Measurements from ENCODE around the gene PRUNE2. TPM values are rescaled to one million over a fixed set of nuclear protein-coding genes. Genes with fewer than 3 reads are reported as not detected.
A peak's percentile ranks its signal among the peaks of the same experiment; 100 is the strongest.

Gene PRUNE2
- total and polyA plus RNA-seq, 2 of the 8 experiments (the other 6 are each of a cell fraction or from before 2014, with no cell fraction given) = 5.5 to 13.3 TPM

- POLR2A ChIA-PET (ENCODE audit: partially characterized antibody) = interaction anchor here (1.4 kb wide), 1 partner anchor 14 kb away, joined by 4 read pairs; no protein-coding TSS in a partner anchor
- Histone ChIP-seq H3K36me3 (ENCODE audit: control insufficient read depth in 2 of 4, insufficient read depth in 4 of 4, low read length in 3 of 4) (no peaks in the 10 kb centered on the region), H3K4me3 (ENCODE audit: extremely low read depth in 1 of 4, insufficient read depth in 2 of 4, low read depth in 3 of 4, low read length in 4 of 4) (no peak overlapping the region), H4K91ac (replicated peaks; ENCODE audit: insufficient read length, low read length) (no peak overlapping the region), H3K14ac (ENCODE audit: insufficient read length) (no peak overlapping the region), H2BK5ac (ENCODE audit: low read depth, low read length) (no peak overlapping the region), H3K79me2 (ENCODE audit: control insufficient read depth in 1 of 2, insufficient read depth in 2 of 2, low read length in 2 of 2) (no peaks in the 10 kb centered on the region), H3K27ac (ENCODE audit: low read depth, low read length) (no peak overlapping the region), H4K8ac (ENCODE audit: extremely low read depth, insufficient read depth, low read length) (no peak overlapping the region), H3K18ac (ENCODE audit: extremely low read depth, low read length) (no peak overlapping the region), H3K79me1 (ENCODE audit: low read depth, low read length) (no peaks in the 10 kb centered on the region), H2BK120ac (replicated peaks; ENCODE audit: low read depth, low read length) (no peak overlapping the region), H4K5ac (ENCODE audit: insufficient read length, low read depth, low read length) (no peak overlapping the region), H3K9me3 (ENCODE audit: insufficient read depth in 2 of 2, low read depth in 1 of 2, low read length in 1 of 2) (no peaks in the 10 kb centered on the region), H3K9ac (replicated peaks in 1 of 4; ENCODE audit: extremely low read depth in 1 of 4, low read depth in 3 of 4, low read length in 3 of 4) (no peak overlapping the region), H3K4me1 (replicated peaks in 1 of 4; ENCODE audit: control insufficient read depth in 3 of 4, insufficient read depth in 4 of 4, low read length in 3 of 4) (no peaks in the 10 kb centered on the region), H3K56ac (replicated peaks; ENCODE audit: insufficient read length, low read depth, low read length) (no peak overlapping the region), H3K23ac (ENCODE audit: insufficient read length) (no peak overlapping the region), H2AFZ (ENCODE audit: low read length) (peak overlapping the region; percentile 68; the same call in 1 of the 2 replicates), H3K27me3 (replicated peaks in 1 of 4; ENCODE audit: control insufficient read depth in 3 of 4, extremely low read depth in 1 of 4, insufficient read depth in 3 of 4, low read length in 3 of 4) (no peaks in the 10 kb centered on the region), H2BK20ac (ENCODE audit: low read length) (no peak overlapping the region), H3K4me2 (ENCODE audit: insufficient read depth in 1 of 2, low read depth in 2 of 2, low read length in 2 of 2) (no peak overlapping the region), H3K4ac (replicated peaks; ENCODE audit: insufficient read length, low read depth, low read length) (no peak overlapping the region), H2AK5ac (ENCODE audit: low read depth, low read length) (no peak overlapping the region), H4K20me1 (replicated peaks in 1 of 2; ENCODE audit: control insufficient read depth in 1 of 2, insufficient read depth in 2 of 2, low read length in 2 of 2) (no peaks in the 10 kb centered on the region), H3K23me2 (ENCODE audit: low read depth, low read length) (no peaks in the 10 kb centered on the region), H2BK12ac (ENCODE audit: low read depth, low read length) (no peak overlapping the region), H2BK15ac (ENCODE audit: low read length) (no peak overlapping the region)
- peak in 1 of 2 experiments; percentile 19 for DNase-seq (ENCODE audit: low read depth in 1 of 2, low spot score in 2 of 2)
- FAIRE-seq = peak; percentile 72
- no peak for TF ChIP-seq TEAD4 (IDR thresholded peaks at IDR 0.05; ENCODE audit: low read depth, low read length)
- no peak for TF ChIP-seq TAF7 (optimal IDR thresholded peaks at IDR 0.05; ENCODE audit: borderline replicate concordance, low read depth, low read length)
- 0 out of 2 replicates have a peak, but pooled peaks have one; percentile 53 for TF ChIP-seq ATF3 (IDR thresholded peaks at IDR 0.05; ENCODE audit: insufficient read depth, low read depth, low read length)
- TF ChIP-seq CEBPB (IDR thresholded peaks at IDR 0.05; ENCODE audit: low read depth, low read length) = peak; percentile 76; the same call in 1 of the 2 replicates
- peak in 2 of 3 experiments; percentile 33 to 48; a peak in 3 of 4 replicates for TF ChIP-seq CTCF (IDR thresholded peaks at IDR 0.05; ENCODE audit: control extremely low read depth in 1 of 3, insufficient read depth in 1 of 3, low read depth in 1 of 3, low read length in 3 of 3)
- peak; percentile 65 for TF ChIP-seq MAX (IDR thresholded peaks at IDR 0.05)
- no peak for TF ChIP-seq CREB1 (IDR thresholded peaks at IDR 0.05)
- no peak for TF ChIP-seq KDM4A (IDR thresholded peaks at IDR 0.05; ENCODE audit: low read depth, low read length, severe bottlenecking)
- peak; percentile 28 to 36 for TF ChIP-seq RAD21 (IDR thresholded peaks at IDR 0.05 in 1 of 2, conservative IDR thresholded peaks at IDR 0.05 in 1 of 2; ENCODE audit: low read depth in 2 of 2, low read length in 2 of 2)
- CTCF ChIA-PET (ENCODE audit: partially characterized antibody) = interaction anchor here (1.2 to 2.9 kb wide), 4 partner anchors 14 to 51 kb away, joined by 3 to 12 read pairs (median 5); no protein-coding TSS in a partner anchor
- WGBS, 2 experiments (ENCODE audit: extremely low coverage in 1 of 2, insufficient coverage in 1 of 2, insufficient read length in 1 of 2, insufficient replicate concordance in 2 of 2, low coverage in 1 of 2, low lambda C conversion rate in 2 of 2, missing lambda C conversion rate in 1 of 2) = 77% methylated on average over 4 of the region's 4 CpGs; no CpG with 5 or more reads in 1 of the 2 experiments
Observed at GRCh38 chr9:76718166-76718565, 187.7 kb downstream of the PRUNE2 start.

All from H1 (cell line).